Activated naive CD8-positive, alpha-beta T cell treated with anti-CD3 and anti-CD28 coated beads for 36 hours (primary cell): ENCODE results near the gene TLE3. TPM values are rescaled to one million over a fixed set of nuclear protein-coding genes. Genes with fewer than 3 reads are reported as not detected.

ENCODE experiments used
- DNase-seq: peaks from one replicate; pipeline ENCODE4 v3.0.0; 2021
- H3K27ac Mint-ChIP-seq: one replicate; pipeline ENCODE4 v1.8.0; 2022; ENCODE audit warnings: mild to moderate bottlenecking, moderate library complexity, mixed read lengths
- H3K27me3 Mint-ChIP-seq: one replicate; pipeline ENCODE4 v1.8.0; 2022; ENCODE audit warnings: mild to moderate bottlenecking, mixed read lengths
- H3K36me3 Mint-ChIP-seq: one replicate; pipeline ENCODE4 v1.8.0; 2021; ENCODE audit warnings: mild to moderate bottlenecking, mixed read lengths
- H3K4me1 Mint-ChIP-seq: one replicate; pipeline ENCODE4 v1.8.0; 2021; ENCODE audit warnings: mixed read lengths
- H3K4me3 Mint-ChIP-seq: one replicate; pipeline ENCODE4 v1.8.0; 2022; ENCODE audit warnings: mild to moderate bottlenecking, moderate library complexity, mixed read lengths
- H3K9me3 Mint-ChIP-seq: one replicate; pipeline ENCODE4 v1.8.0; 2022; ENCODE audit warnings: mixed read lengths
- total RNA-seq, 2 experiments: library from RNA; stranded (reverse); gene quantifications; one replicate each; pipeline ENCODE4 v1.2.3, GENCODE V29; 2021

The TLE3 gene
- total RNA-seq, 2 experiments from 2014 or later: 70.8 to 71.6 TPM

DNA sequence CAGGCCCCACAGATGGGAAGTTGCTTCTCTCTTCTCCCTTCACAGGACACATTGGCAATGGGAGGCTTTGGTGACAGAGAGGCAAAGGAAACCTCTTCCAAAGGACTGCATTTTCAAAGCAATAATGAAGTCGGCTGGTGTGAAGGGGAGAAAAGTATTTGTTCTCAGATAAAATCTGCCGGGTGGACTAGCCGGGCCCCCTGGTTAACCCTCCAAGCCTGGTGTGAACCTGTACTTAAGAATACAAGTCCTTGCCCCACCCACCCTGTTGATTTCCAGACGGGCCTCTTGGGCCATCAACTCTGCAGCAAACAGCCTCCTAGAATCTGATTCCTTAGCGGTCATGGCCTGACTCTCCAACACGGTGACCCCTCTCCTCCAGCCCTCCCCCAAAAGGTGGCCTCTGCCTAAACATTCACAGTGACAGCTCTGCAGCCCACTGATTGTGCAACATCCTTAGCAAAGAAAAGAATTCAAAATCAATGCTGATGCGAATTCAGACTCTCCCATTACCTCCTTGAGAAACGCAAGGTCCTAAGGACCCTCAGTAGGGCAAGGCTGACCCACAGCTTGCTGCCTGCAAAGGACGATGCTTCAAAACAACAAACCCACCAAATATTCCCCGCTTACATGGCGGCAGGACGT, 9.9 kb downstream of the TLE3 start:
- Mint-ChIP-seq H3K27ac (no peak overlapping the region), H3K36me3 (peaks cover 64% of the 10 kb centered on the region), H3K9me3 (no peaks in the 10 kb centered on the region), H3K4me1 (peaks cover 88% of the 10 kb centered on the region), H3K4me3 (no peak overlapping the region), H3K27me3 (no peaks in the 10 kb centered on the region)
- no peak for DNase-seq

GRCh38 chr15:70086636-70087035, 11.1 kb downstream of the TLE3 start:
- H3K4me1 Mint-ChIP-seq: peaks cover 78% of the 10 kb centered on the region
- no peaks in the 10 kb centered on the region for H3K9me3 Mint-ChIP-seq
- H3K27ac Mint-ChIP-seq: no peak overlapping the region
- DNase-seq: no peak
- H3K36me3 Mint-ChIP-seq: peaks cover 62% of the 10 kb centered on the region
- no peak overlapping the region for H3K4me3 Mint-ChIP-seq
- no peaks in the 10 kb centered on the region for H3K27me3 Mint-ChIP-seq

DNA sequence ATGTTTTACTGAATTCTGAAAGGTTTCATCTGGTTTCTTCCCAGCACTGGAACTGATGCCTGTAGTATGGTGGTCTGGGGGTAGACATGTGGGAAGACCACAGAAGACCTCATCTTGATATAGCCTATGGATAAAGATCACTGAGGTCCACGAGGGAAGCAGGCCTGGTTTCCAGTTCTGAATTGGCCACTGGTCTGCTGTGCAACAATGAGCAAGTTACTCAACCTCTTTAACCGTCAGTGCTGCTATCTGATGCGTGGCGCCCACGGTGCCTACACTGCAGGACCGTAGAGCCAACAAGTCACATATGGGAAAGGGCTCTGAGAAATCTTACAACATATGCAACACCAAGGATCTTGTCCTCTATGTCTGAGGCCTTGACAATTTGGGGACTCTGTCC, 13.3 kb downstream of the TLE3 start:
- no peak overlapping the region for H3K27ac Mint-ChIP-seq
- H3K36me3 Mint-ChIP-seq: peaks cover 51% of the 10 kb centered on the region
- H3K27me3 Mint-ChIP-seq: no peaks in the 10 kb centered on the region
- no peaks in the 10 kb centered on the region for H3K9me3 Mint-ChIP-seq
- H3K4me3 Mint-ChIP-seq: no peak overlapping the region
- peaks cover 60% of the 10 kb centered on the region for H3K4me1 Mint-ChIP-seq
- DNase-seq: no peak

GRCh38 chr15:70083946-70084345, 13.8 kb downstream of the TLE3 start:
- H3K27ac Mint-ChIP-seq: no peak overlapping the region
- no peak for DNase-seq
- H3K27me3 Mint-ChIP-seq: no peaks in the 10 kb centered on the region
- no peaks in the 10 kb centered on the region for H3K9me3 Mint-ChIP-seq
- no peak overlapping the region for H3K4me3 Mint-ChIP-seq
- H3K36me3 Mint-ChIP-seq: peaks cover 49% of the 10 kb centered on the region
- peaks cover 58% of the 10 kb centered on the region for H3K4me1 Mint-ChIP-seq

DNA sequence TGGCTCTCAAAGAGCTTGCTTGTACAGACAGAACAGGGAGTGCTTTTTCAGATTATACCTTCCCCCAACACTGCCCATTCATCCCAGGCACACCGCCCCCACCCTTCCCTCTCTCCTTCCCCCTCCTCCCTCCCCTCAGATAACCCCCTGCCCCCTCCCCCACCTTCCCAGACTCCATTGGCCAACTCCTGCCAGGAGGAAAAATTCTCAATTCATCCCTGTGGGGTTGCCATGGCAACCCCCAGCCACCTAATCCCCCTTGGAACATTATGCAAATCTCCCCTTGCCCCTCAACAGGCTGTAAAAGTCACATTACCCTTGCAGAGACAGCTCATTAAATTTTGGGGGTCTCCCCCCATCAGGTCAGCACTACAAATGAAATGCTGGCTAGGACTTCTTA, 14.3 kb downstream of the TLE3 start:
- H3K27ac Mint-ChIP-seq: peak overlapping the region; percentile 50
- peaks cover 57% of the 10 kb centered on the region for H3K4me1 Mint-ChIP-seq
- H3K4me3 Mint-ChIP-seq: no peak overlapping the region
- no peak for DNase-seq
- no peaks in the 10 kb centered on the region for H3K27me3 Mint-ChIP-seq
- H3K9me3 Mint-ChIP-seq: no peaks in the 10 kb centered on the region
- H3K36me3 Mint-ChIP-seq: peaks cover 49% of the 10 kb centered on the region

GRCh38 chr15:70082281-70082900, 15.3 kb downstream of the TLE3 start:
- H3K36me3 Mint-ChIP-seq: peaks cover 49% of the 10 kb centered on the region
- no peak overlapping the region for H3K4me3 Mint-ChIP-seq
- no peak for DNase-seq
- no peak overlapping the region for H3K27ac Mint-ChIP-seq
- H3K9me3 Mint-ChIP-seq: no peaks in the 10 kb centered on the region
- H3K27me3 Mint-ChIP-seq: no peaks in the 10 kb centered on the region
- H3K4me1 Mint-ChIP-seq: peaks cover 53% of the 10 kb centered on the region

DNA sequence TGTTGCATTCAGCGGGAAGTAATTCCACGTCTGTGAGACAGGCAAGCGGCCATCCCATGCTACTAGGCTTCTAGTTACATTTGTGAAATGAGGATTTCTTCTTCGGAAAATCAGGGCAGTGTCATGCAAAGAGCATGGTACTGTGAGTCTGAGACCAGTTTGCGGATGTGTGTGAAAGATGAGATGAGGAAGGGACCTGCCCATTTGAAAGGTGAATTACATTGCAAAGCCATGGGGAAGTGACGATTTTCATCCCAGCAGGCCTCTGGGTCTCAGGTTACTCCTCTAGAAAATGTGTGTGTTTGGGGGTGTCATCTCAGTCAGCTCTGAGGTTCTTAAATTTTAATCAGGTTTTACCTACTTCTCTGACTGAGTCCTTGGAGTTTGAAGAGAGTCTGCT, 16.1 kb downstream of the TLE3 start:
- Mint-ChIP-seq H3K27me3 (no peaks in the 10 kb centered on the region), H3K9me3 (no peaks in the 10 kb centered on the region), H3K4me3 (no peak overlapping the region), H3K27ac (no peak overlapping the region), H3K36me3 (peaks cover 45% of the 10 kb centered on the region), H3K4me1 (peaks cover 49% of the 10 kb centered on the region)
- DNase-seq: no peak

- peaks cover 44% of the 10 kb centered on the region for H3K4me1 Mint-ChIP-seq
- DNase-seq: no peak
- no peak overlapping the region for H3K27ac Mint-ChIP-seq
- H3K9me3 Mint-ChIP-seq: no peaks in the 10 kb centered on the region
- H3K4me3 Mint-ChIP-seq: no peak overlapping the region
- peaks cover 36% of the 10 kb centered on the region for H3K36me3 Mint-ChIP-seq
- H3K27me3 Mint-ChIP-seq: no peaks in the 10 kb centered on the region
These were observed 17.4 kb downstream of the TLE3 start for GRCh38 chr15:70080347-70080746.

DNA sequence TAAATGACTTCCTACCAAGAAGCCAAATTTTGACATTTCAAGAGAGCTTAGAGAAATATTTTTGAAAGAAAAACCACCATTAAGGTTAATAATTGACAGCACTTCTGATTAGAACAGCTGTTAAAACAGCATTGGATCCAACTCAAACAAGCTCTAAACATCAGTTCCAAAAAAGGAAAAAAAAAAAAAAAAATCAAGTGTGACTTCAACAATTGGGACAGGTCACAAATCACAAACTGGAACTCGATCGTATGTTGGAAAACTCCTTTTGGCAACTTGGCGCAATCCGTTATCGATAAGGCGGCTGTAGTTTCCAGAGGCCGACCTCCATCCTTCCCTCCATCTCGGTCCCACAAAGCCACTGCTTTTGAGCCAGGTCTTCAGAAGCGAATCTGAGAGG, 17.8 kb downstream of the TLE3 start:
- Mint-ChIP-seq H3K27ac (no peak overlapping the region), H3K9me3 (no peaks in the 10 kb centered on the region), H3K27me3 (no peaks in the 10 kb centered on the region), H3K4me1 (peaks cover 39% of the 10 kb centered on the region), H3K4me3 (no peak overlapping the region), H3K36me3 (peaks cover 33% of the 10 kb centered on the region)
- DNase-seq: no peak

DNA sequence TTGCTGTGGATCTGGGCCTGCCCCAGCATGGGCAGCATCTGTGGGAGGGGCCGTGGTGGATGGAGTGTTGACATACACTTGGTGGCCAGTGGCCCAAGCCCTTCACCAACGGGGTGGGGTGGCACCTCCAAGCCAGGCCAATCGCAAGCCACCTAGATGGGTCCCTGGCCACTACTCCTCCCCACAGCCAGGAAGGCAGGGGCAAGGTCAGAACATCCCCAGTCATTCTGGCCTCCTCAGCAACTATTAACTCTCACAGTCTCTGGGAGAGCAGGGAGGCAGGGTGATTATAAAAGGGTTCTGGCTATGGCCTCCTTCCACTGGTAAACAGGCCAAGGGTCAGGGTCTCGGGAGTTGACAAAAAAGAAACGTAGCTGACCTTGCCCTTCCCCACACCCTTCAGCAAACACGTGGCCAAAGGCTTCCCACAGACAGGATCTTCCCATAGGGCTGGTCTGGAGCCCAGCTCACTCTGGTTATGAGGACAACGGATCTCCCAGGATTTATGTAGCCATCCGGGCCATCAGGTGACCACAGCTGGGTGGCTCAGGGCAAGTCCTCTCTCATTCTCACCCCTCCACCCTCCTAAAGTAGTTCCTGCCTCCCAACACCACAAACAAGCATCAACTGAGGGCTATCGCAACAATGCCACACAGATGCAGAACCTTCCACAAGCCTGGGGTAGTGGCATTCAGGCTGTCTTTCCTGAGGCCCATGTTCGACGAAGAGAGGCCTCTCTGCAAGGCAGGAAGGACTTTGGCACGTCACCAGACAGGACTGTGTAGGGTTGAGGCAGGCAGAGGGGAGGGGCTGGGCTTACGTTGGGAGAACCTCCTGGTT, 18.9 kb downstream of the TLE3 start:
- no peak overlapping the region for H3K4me3 Mint-ChIP-seq
- peaks cover 30% of the 10 kb centered on the region for H3K4me1 Mint-ChIP-seq
- no peaks in the 10 kb centered on the region for H3K9me3 Mint-ChIP-seq

DNA sequence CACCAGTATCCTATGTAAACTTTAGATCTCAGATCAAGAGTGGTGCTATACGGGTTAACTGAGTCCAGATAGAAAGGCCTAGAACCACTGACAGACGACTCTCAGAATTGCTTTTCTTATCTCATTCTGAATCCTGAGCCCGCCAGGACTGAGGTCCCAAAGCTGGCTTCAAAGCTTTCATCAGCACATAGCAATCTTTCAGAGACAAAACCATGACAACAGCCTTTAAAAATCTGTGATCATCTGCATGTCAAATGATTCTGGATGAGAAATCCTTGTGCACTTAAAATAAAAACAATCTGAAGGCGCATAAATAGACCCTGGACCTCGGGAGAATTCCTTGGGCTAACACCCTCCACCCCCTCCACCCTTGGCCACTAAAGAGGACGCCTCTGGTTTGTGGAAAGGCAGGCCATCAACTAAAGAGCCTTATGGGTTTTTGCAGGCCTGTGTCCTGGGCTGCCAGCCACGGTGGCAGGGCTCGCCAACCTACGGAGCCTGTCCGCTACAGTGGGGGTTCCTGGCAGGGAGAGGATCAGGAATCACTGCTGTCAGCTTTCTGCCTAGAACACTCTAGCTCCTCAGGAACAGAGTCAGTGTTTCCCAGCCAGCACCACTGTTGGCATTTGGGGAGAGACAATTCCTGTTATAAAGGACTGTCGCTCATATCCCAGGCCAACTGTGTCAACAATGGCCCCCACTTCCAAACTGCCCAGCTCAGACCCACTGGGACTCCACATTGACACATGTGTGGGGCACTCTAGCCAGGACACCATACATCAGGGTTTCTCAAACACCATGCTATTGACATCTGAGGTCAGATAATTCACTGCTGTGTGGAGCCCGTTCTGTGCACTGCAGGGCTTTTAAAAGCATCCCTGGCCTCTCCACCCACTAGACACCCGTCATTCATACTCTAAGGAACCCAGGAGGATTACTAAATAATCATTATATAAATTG, 20.2 kb downstream of the TLE3 start:
- H3K9me3 Mint-ChIP-seq: no peaks in the 10 kb centered on the region
- H3K4me1 Mint-ChIP-seq: peaks cover 27% of the 10 kb centered on the region
- H3K36me3 Mint-ChIP-seq: peaks cover 26% of the 10 kb centered on the region
- DNase-seq: no peak
- H3K4me3 Mint-ChIP-seq: no peak overlapping the region
- no peak overlapping the region for H3K27ac Mint-ChIP-seq
- no peaks in the 10 kb centered on the region for H3K27me3 Mint-ChIP-seq

More for the DNA sequence above, 18.9 kb downstream of the TLE3 start:
- Mint-ChIP-seq H3K27me3 (no peaks in the 10 kb centered on the region), H3K36me3 (peaks cover 29% of the 10 kb centered on the region), H3K27ac (no peak overlapping the region)
- DNase-seq: no peak

DNA sequence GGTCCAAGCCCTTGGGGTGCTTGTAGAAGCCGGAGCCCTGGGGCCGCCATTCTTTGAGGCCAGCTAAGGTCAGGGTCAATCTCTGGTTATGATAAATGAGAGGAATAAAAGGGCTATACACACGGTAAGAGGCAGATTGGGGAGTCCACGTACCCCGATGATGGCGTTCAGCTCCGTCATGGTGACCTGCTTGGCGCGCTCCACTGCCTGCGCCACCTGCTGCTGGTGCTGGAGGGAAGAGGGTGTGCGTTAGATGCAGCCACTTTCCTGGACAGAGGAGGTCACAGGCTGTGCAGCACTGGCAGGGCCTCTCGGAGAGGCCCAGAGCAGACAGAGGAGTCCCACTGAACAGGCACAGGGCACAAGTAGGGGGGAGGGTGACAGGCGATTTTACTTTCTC, 23.3 kb downstream of the TLE3 start:
- Mint-ChIP-seq H3K36me3 (peaks cover 28% of the 10 kb centered on the region), H3K9me3 (no peaks in the 10 kb centered on the region), H3K4me1 (peaks cover 27% of the 10 kb centered on the region), H3K4me3 (no peak overlapping the region), H3K27me3 (no peaks in the 10 kb centered on the region), H3K27ac (peak overlapping the region; percentile 20)
- DNase-seq: no peak

DNA sequence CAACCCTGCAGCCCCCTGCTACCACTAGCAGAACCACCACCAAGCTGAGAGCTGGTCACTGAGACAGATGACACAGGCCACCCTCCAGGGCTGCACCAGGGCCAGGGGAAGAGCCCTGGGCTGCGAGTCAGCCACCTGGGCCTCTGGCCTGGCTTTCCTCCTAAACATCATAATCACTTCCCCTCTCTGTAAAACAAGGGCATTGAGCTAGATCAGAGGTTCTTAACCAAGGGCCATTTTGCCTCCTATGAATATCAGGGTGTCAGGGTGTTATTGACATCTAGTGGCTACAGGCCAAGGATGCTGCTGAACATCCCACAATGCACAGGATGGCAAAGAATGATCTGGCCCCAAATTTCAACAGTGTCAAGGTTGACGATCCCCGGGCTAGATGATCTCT, 25.2 kb downstream of the TLE3 start:
- Mint-ChIP-seq H3K4me3 (no peak overlapping the region), H3K27me3 (no peaks in the 10 kb centered on the region), H3K4me1 (peaks cover 20% of the 10 kb centered on the region), H3K9me3 (no peaks in the 10 kb centered on the region), H3K36me3 (peaks cover 35% of the 10 kb centered on the region), H3K27ac (no peak overlapping the region)
- DNase-seq: no peak

- peaks cover 35% of the 10 kb centered on the region for H3K36me3 Mint-ChIP-seq
- no peak overlapping the region for H3K4me3 Mint-ChIP-seq
- H3K9me3 Mint-ChIP-seq: no peaks in the 10 kb centered on the region
- DNase-seq: no peak
- H3K27me3 Mint-ChIP-seq: no peaks in the 10 kb centered on the region
- H3K27ac Mint-ChIP-seq: no peak overlapping the region
- peaks cover 18% of the 10 kb centered on the region for H3K4me1 Mint-ChIP-seq
These were observed 25.9 kb downstream of the TLE3 start for GRCh38 chr15:70071799-70072198.

DNA sequence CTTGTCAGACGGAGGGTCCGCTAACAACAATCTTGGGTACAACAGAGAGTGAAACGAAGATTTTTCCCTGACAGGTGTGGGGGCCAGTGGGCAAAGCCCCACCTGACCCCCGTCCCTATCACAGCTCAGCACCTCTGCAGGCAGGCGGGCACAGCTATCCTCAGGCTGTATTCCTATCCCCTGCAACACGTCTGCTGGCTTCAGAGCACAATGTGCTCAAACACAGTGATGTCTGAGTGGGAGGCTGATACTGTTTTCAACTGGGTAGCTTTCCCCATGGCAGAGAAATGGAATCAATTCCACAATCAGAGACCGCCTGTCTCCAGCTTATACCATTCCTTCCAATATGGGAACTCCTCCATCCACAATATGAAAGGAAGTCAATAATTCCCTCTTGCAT, 28.0 kb downstream of the TLE3 start:
- H3K27ac Mint-ChIP-seq: no peak overlapping the region
- H3K4me1 Mint-ChIP-seq: peaks cover 13% of the 10 kb centered on the region
- H3K27me3 Mint-ChIP-seq: no peaks in the 10 kb centered on the region
- no peaks in the 10 kb centered on the region for H3K9me3 Mint-ChIP-seq
- no peak for DNase-seq
- H3K36me3 Mint-ChIP-seq: peaks cover 29% of the 10 kb centered on the region
- H3K4me3 Mint-ChIP-seq: no peak overlapping the region
